CD14-positive monocyte (primary cell): ENCODE measurements around the gene DHTKD1. TPM values are rescaled to one million over a fixed set of nuclear protein-coding genes. Genes with fewer than 3 reads are reported as not detected.

Experiments
- DNase-seq, 3 donors: peaks; one replicate each; pipeline ENCODE4 v3.0.0-alpha.2; 2011 to 2022
- H2AFZ ChIP-seq: 2 replicates; pipeline ENCODE4 v1.6.0; 2012; ENCODE audit warnings: mild to moderate bottlenecking, low read depth, low read length, inconsistent platforms; ENCODE audit not compliant: insufficient read depth, poor library complexity, severe bottlenecking
- H3K27ac ChIP-seq, 2 donors: 1 replicate in 1 of 2; 2 replicates in 1 of 2; pipeline ENCODE4 v1.5.1; 2012 to 2013; ENCODE audit warnings: low read length in 2 of 2, control low read depth in 1 of 2, inconsistent platforms in 1 of 2, low read depth in 1 of 2, mild to moderate bottlenecking in 1 of 2
- H3K27me3 ChIP-seq, 2 donors: one replicate each; pipeline versions ENCODE4 v1.6.0 to v1.6.1; 2011 to 2013; ENCODE audit warnings: low read length in 2 of 2; ENCODE audit not compliant: control insufficient read depth in 2 of 2, insufficient read depth in 2 of 2
- H3K36me3 ChIP-seq, 2 donors: replicated peaks in 1 of 2; 1 replicate in 1 of 2; 2 replicates in 1 of 2; pipeline versions ENCODE4 v1.5.1 to v1.6.1; 2012 to 2013; ENCODE audit warnings: low read length in 2 of 2, control low read depth in 1 of 2, inconsistent platforms in 1 of 2, mild to moderate bottlenecking in 1 of 2; ENCODE audit not compliant: insufficient read depth in 2 of 2, control insufficient read depth in 1 of 2
- H3K4me1 ChIP-seq, 2 donors: 1 replicate in 1 of 2; 2 replicates in 1 of 2; pipeline versions ENCODE4 v1.5.1 to v1.6.1; 2012 to 2013; ENCODE audit warnings: low read length in 2 of 2, control low read depth in 1 of 2, inconsistent platforms in 1 of 2, mild to moderate bottlenecking in 1 of 2, moderate library complexity in 1 of 2; ENCODE audit not compliant: insufficient read depth in 2 of 2, control insufficient read depth in 1 of 2
- H3K4me2 ChIP-seq: replicated peaks from 2 replicates; pipeline ENCODE3; 2012; ENCODE audit warnings: low read length, moderate library complexity, mild to moderate bottlenecking; ENCODE audit not compliant: poor library complexity, severe bottlenecking; ENCODE audit errors: extremely low read depth
- H3K4me3 ChIP-seq, 3 experiments: fragments of 200-600 bp in 1 of 3; sonication (generic) in 1 of 3; replicated peaks in 1 of 3; 1 replicate in 2 of 3; 2 replicates in 1 of 3; pipeline ENCODE4 v1.5.1; 2011 to 2013; ENCODE audit warnings: low read length in 3 of 3, mild to moderate bottlenecking in 3 of 3, control low read depth in 2 of 3, low read depth in 2 of 3, inconsistent platforms in 1 of 3, moderate library complexity in 1 of 3
- H3K79me2 ChIP-seq: 2 replicates; pipeline ENCODE4 v1.6.0; 2012; ENCODE audit warnings: mild to moderate bottlenecking, control low read depth, inconsistent platforms, low read length, moderate library complexity; ENCODE audit not compliant: insufficient read depth
- H3K9ac ChIP-seq: 2 replicates; pipeline ENCODE4 v1.6.0; 2017; ENCODE audit warnings: low read length, mild to moderate bottlenecking; ENCODE audit not compliant: insufficient read depth, poor library complexity, severe bottlenecking
- H3K9me3 ChIP-seq, 2 donors: replicated peaks in 1 of 2; 1 replicate in 1 of 2; 2 replicates in 1 of 2; pipeline versions ENCODE4 v1.5.1 to v1.6.1; 2012 to 2013; ENCODE audit warnings: low read length in 2 of 2, control low read depth in 1 of 2; ENCODE audit not compliant: control insufficient read depth in 1 of 2, insufficient read depth in 1 of 2
- H4K20me1 ChIP-seq: 2 replicates; pipeline ENCODE4 v1.6.0; 2012; ENCODE audit warnings: mild to moderate bottlenecking, low read length, control low read depth, moderate library complexity; ENCODE audit not compliant: insufficient read depth
- H3K27ac Mint-ChIP-seq, 7 donors: one replicate each; pipeline ENCODE4 v1.8.0; 2020; ENCODE audit warnings: mild to moderate bottlenecking in 7 of 7, mixed read lengths in 7 of 7, moderate library complexity in 6 of 7, inconsistent platforms in 2 of 7
- H3K27me3 Mint-ChIP-seq, 3 donors: one replicate each; pipeline ENCODE4 v1.8.0; 2021 to 2022; ENCODE audit warnings: low read depth in 3 of 3, mild to moderate bottlenecking in 3 of 3, mixed read lengths in 3 of 3, moderate library complexity in 3 of 3, inconsistent platforms in 1 of 3
- H3K36me3 Mint-ChIP-seq, 2 donors: one replicate each; pipeline ENCODE4 v1.8.0; 2020; ENCODE audit warnings: mixed read lengths in 2 of 2, inconsistent platforms in 1 of 2, mild to moderate bottlenecking in 1 of 2
- H3K4me1 Mint-ChIP-seq: one replicate; pipeline ENCODE4 v1.8.0; 2020; ENCODE audit warnings: mild to moderate bottlenecking, mixed read lengths
- H3K4me3 Mint-ChIP-seq, 2 donors: one replicate each; pipeline ENCODE4 v1.8.0; 2020; ENCODE audit warnings: mild to moderate bottlenecking in 2 of 2, mixed read lengths in 2 of 2, moderate library complexity in 1 of 2
- H3K9me3 Mint-ChIP-seq, 7 donors: one replicate each; pipeline ENCODE4 v1.8.0; 2020 to 2022; ENCODE audit warnings: mixed read lengths in 7 of 7, mild to moderate bottlenecking in 6 of 7, moderate library complexity in 6 of 7, inconsistent platforms in 2 of 7
- CTCF ChIP-seq: fragments of 200-600 bp; IDR thresholded peaks from one replicate; pipeline ENCODE4 v1.8.0; 2022; ENCODE audit warnings: antibody characterized with exemption, mild to moderate bottlenecking
- WGBS: methylation state at CpG from one replicate; pipeline ENCODE4 v1.1.5; 2013; ENCODE audit warnings: missing lambda C conversion rate; ENCODE audit not compliant: insufficient coverage; 5-methylcytosine and 5-hydroxymethylcytosine counted together
- intact Hi-C, 2 donors: fragments of 100-400 bp; cut with micrococcal nuclease; formaldehyde crosslinking; loops; one replicate each; pipeline versions ENCODE4 v1.15.0 to v1.15.1; 2023
- polyA plus RNA-seq, 3 donors: library from polyadenylated mRNA; depleted of rRNA in 1 of 3; unstranded in 2 of 3; stranded (reverse) in 1 of 3; fragments of 300-500 nt in 2 of 3; fragments of >200 nt in 1 of 3; fragmentation: Illumina TruSeq in 2 of 3; gene quantifications; 1 replicate in 2 of 3; 2 replicates in 1 of 3; pipeline ENCODE4 v1.2.3, GENCODE V29; 2012 to 2021

The DHTKD1 gene
- polyA plus RNA-seq, 3 donors: 7.0 to 12.1 (median 11.2) TPM

GRCh38 chr10:12055732-12056131 is 13.0 kb upstream of the DHTKD1 start:
- no peak for DNase-seq
- Histone ChIP-seq H2AFZ (no peak overlapping the region), H3K4me1 (peaks cover 34 to 38% of the 10 kb centered on the region in 2 donors), H3K36me3 (no peaks in the 10 kb centered on the region), H3K27ac (no peak overlapping the region), H4K20me1 (no peaks in the 10 kb centered on the region), H3K9me3 (no peaks in the 10 kb centered on the region), H3K79me2 (no peaks in the 10 kb centered on the region), H3K9ac (no peak overlapping the region), H3K27me3 (no peaks in the 10 kb centered on the region), H3K4me3 (no peak overlapping the region), H3K4me2 (no peak overlapping the region)
- H3K27ac Mint-ChIP-seq: peak overlapping the region in 1 of 7 donors; percentile 3
- H3K27me3 Mint-ChIP-seq: peaks cover 0 to 2% (median 0%) of the 10 kb centered on the region in 3 donors
- no peak overlapping the region for H3K4me3 Mint-ChIP-seq
- TF ChIP-seq CTCF: no peak
- peaks cover 0 to 3% (median 0%) of the 10 kb centered on the region in 7 donors for H3K9me3 Mint-ChIP-seq
- intact Hi-C loops: no loop called here
- 75% methylated on average over 1 of the region's 5 CpGs for WGBS
- no peaks in the 10 kb centered on the region for H3K36me3 Mint-ChIP-seq
- peaks cover 30% of the 10 kb centered on the region for H3K4me1 Mint-ChIP-seq

- 45% methylated on average over 2 of the region's 4 CpGs for WGBS
- DNase-seq: no peak
- Histone ChIP-seq H3K36me3 (no peaks in the 10 kb centered on the region), H3K79me2 (no peaks in the 10 kb centered on the region), H3K9me3 (no peaks in the 10 kb centered on the region), H4K20me1 (no peaks in the 10 kb centered on the region), H3K4me2 (no peak overlapping the region), H3K9ac (no peak overlapping the region), H3K4me1 (peaks cover 23 to 27% of the 10 kb centered on the region in 2 donors), H3K4me3 (no peak overlapping the region), H3K27ac (no peak overlapping the region), H2AFZ (no peak overlapping the region), H3K27me3 (no peaks in the 10 kb centered on the region)
- no peaks in the 10 kb centered on the region for H3K36me3 Mint-ChIP-seq
- H3K4me3 Mint-ChIP-seq: no peak overlapping the region
- H3K27ac Mint-ChIP-seq: no peak overlapping the region
- H3K27me3 Mint-ChIP-seq: peaks cover 0 to 2% (median 0%) of the 10 kb centered on the region in 3 donors
- peaks cover 0 to 3% (median 0%) of the 10 kb centered on the region in 7 donors for H3K9me3 Mint-ChIP-seq
- intact Hi-C loops: no loop called here
- peaks cover 21% of the 10 kb centered on the region for H3K4me1 Mint-ChIP-seq
- TF ChIP-seq CTCF: no peak
Observed at GRCh38 chr10:12056748-12057147, 12.0 kb upstream of the DHTKD1 start.
